KOPT-K1 (cell line): ENCODE results near the gene MRPL27.

Experiments
- H3K27ac ChIP-seq: fragments of 200-600 bp; sonication (generic); 2 replicates; pipeline ENCODE4 v1.5.1; 2016; ENCODE audit warnings: antibody characterized with exemption, mild to moderate bottlenecking, low read depth, low read length; ENCODE audit not compliant: poor library complexity, severe bottlenecking
- H3K36me3 ChIP-seq: fragments of 200-600 bp; sonication (generic); 2 replicates; pipeline ENCODE4 v1.5.1; 2017; ENCODE audit warnings: antibody characterized with exemption, mild to moderate bottlenecking, low read length, moderate library complexity; ENCODE audit not compliant: insufficient read depth
- H3K9me3 ChIP-seq: fragments of 200-600 bp; sonication (generic); 2 replicates; pipeline ENCODE4 v1.5.1; 2017; ENCODE audit warnings: antibody characterized with exemption, low read length, mild to moderate bottlenecking; ENCODE audit not compliant: insufficient read depth, poor library complexity, severe bottlenecking

Gene MRPL27

GRCh38 chr17:50358177-50358576 is 14.8 kb downstream of the MRPL27 start:
- Histone ChIP-seq H3K9me3 (no peaks in the 10 kb centered on the region), H3K27ac (no peak overlapping the region), H3K36me3 (peaks cover 80% of the 10 kb centered on the region)

DNA sequence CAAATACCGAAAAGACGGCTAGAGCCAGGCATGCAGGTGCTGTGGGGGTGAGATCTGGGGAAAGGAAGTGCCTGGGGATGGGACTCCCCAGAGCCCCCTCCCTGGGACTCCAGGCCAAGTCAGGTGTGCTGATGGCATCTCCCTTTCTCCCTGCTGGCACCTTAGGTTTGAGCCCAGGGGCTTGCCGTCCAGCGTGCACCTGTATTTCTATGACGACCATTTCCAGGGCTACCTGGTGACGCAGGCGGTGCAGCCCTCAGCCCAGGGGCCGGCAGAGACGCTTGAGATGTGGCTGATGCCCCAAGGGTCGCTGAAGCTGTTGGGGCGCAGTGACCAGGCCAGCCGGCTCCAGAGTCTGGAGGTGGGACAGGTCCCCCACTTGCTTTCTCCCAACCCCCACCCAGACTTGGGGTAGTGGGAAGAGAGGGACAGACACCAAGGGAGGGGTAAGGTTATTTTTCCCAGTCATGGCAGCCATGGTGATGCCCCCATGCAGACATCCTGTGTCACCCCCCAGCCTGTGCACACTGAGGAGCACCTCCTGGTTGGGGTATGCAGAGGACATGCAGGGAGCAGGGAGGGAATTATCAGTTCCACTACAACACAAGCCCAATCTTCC is 16.0 kb downstream of the MRPL27 start:
- no peak overlapping the region for H3K27ac ChIP-seq
- no peaks in the 10 kb centered on the region for H3K9me3 ChIP-seq
- peaks cover 90% of the 10 kb centered on the region for H3K36me3 ChIP-seq

DNA sequence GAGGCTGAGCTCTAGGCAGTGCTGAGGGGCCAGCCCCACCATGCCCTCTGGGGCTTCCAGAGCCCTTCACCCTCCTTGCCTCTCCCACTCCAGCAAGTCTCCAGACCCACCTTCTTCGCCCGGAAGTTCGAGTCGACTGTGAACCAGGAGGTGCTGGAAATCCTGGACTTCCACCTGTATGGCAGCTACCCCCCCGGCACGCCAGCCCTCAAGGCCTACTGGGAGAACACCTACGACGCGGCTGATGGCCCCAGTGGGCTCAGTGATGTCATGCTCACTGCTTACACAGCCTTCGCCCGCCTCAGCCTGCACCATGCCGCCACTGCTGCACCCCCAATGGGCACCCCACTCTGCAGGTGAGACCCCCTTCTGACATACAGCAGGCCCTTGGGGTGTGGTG is 16.6 kb downstream of the MRPL27 start:
- H3K27ac ChIP-seq: no peak overlapping the region
- no peaks in the 10 kb centered on the region for H3K9me3 ChIP-seq
- peaks cover 87% of the 10 kb centered on the region for H3K36me3 ChIP-seq

DNA sequence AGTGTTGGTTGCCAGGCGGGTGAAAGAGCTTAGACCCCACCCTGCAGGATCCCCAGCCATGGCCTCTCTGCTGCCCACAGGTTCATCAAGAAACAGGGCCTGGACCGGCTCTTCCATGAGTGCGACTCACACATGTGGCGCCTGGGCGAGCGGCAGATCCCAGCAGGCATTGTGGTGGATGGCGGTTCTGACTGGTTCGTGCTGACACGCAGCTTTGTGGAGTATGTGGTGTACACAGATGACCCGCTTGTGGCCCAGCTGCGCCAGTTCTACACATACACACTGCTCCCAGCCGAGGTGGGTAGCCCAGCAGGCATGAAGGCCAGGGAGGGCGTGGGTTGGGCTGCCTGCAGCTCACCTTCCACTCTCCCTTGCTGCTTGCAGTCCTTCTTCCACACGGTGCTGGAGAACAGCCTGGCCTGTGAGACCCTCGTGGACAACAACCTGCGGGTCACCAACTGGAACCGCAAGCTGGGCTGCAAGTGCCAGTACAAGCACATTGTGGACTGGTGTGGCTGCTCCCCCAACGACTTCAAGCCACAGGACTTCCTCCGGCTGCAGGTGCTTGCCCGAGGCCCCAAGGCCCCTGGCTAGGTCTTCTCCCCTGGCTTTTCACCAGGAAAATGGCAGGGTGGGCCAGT is 17.2 kb downstream of the MRPL27 start:
- no peaks in the 10 kb centered on the region for H3K9me3 ChIP-seq
- H3K36me3 ChIP-seq: peaks cover 82% of the 10 kb centered on the region
- no peak overlapping the region for H3K27ac ChIP-seq

- Histone ChIP-seq H3K36me3 (peaks cover 82% of the 10 kb centered on the region), H3K27ac (no peak overlapping the region), H3K9me3 (no peaks in the 10 kb centered on the region)
These were observed 17.7 kb downstream of the MRPL27 start for GRCh38 chr17:50355336-50355700.

DNA sequence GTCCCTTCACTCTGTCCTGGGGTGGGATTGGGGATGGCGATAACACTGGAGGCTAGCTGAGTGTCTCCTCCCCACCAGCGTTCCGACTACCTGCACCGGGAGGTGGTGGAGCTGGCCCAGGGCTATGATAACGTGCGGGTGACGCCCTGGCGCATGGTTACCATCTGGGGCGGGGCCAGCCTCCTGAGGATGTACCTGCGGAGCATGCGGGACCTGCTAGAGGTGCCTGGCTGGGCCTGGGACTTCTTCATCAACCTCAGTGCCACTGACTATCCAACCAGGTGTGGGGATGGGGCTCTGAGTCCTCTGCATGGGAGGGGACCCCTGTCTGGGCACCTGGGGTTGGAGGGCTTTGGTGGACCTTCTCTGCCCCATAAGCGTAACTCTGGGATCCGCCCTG is 18.2 kb downstream of the MRPL27 start:
- Histone ChIP-seq H3K36me3 (peaks cover 76% of the 10 kb centered on the region), H3K27ac (no peak overlapping the region), H3K9me3 (no peaks in the 10 kb centered on the region)

DNA sequence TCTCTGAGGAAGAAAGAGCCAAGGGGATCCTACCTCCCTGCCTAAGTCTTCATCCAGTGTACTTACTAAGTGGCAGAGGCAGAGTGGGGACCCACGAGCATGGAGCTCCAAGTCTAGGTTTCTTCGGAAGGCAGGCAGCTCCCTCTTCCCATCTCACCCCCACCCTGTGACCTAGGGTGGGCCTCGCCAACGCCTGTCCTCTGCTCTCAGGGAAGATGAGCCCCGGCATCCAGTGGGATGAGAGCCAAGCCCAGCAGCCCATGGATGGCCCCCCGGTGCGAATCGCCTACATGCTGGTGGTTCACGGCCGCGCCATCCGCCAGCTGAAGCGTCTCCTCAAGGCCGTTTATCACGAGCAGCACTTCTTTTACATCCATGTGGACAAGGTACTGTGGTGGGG is 18.8 kb downstream of the MRPL27 start:
- peaks cover 71% of the 10 kb centered on the region for H3K36me3 ChIP-seq
- no peak overlapping the region for H3K27ac ChIP-seq
- H3K9me3 ChIP-seq: no peaks in the 10 kb centered on the region

- peaks cover 66% of the 10 kb centered on the region for H3K36me3 ChIP-seq
- no peaks in the 10 kb centered on the region for H3K9me3 ChIP-seq
- H3K27ac ChIP-seq: no peak overlapping the region
These were observed 19.3 kb downstream of the MRPL27 start for GRCh38 chr17:50353600-50354195.

- Histone ChIP-seq H3K9me3 (no peaks in the 10 kb centered on the region), H3K36me3 (peaks cover 58% of the 10 kb centered on the region), H3K27ac (no peak overlapping the region)
These were observed 20.0 kb downstream of the MRPL27 start for GRCh38 chr17:50352693-50353599.

DNA sequence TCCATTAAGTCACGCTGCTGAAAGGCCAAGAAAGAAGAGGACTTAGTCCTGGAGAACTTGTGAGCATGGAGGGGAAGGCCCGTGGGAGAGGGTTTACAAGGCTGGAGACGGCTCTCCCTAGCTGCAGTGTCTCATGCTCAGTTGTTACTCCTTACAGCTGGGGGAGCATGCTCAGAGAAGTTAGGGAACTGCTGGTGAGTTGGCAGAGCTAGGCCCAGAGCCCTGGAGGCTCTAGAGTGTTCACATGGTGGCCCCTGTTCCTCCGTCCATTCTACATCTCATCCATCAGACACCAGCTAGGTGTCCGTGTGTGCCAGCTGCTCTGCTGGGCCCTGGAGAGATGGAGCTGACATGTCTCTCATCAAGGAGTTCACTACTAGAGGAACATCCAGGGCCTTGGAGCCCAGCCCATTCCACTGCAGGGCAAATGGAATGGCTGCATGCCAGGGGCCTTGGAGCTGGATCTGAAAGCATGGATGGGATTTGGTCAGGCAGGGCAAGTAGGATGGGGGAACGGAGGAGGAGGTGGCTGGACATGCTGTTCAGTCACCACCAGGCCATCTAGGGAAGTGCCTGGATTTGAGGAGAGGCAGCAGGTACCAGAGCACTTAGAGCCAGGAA is 20.8 kb downstream of the MRPL27 start:
- no peak overlapping the region for H3K27ac ChIP-seq
- peaks cover 50% of the 10 kb centered on the region for H3K36me3 ChIP-seq
- H3K9me3 ChIP-seq: no peaks in the 10 kb centered on the region

DNA sequence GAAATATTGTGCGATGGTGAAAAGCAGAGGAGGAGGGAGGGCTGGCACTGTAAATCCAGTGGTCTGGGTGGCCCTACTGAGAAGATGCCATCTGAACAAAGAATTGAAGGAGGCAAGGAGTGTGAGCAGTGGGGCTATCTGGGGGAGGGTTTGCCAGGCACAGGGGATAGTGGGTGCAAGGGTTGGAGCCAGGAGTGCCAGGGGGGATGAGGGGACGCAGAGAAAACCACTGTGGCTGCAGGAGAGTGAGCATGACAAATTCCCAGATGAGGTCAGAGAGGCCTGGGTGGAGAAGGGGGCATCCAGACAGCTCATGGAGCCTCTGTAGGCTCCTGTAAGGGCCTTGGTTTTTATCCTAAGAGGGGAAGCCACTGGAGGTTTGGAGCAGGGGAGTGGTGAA is 22.3 kb downstream of the MRPL27 start:
- Histone ChIP-seq H3K9me3 (no peaks in the 10 kb centered on the region), H3K36me3 (peaks cover 36% of the 10 kb centered on the region), H3K27ac (no peak overlapping the region)

DNA sequence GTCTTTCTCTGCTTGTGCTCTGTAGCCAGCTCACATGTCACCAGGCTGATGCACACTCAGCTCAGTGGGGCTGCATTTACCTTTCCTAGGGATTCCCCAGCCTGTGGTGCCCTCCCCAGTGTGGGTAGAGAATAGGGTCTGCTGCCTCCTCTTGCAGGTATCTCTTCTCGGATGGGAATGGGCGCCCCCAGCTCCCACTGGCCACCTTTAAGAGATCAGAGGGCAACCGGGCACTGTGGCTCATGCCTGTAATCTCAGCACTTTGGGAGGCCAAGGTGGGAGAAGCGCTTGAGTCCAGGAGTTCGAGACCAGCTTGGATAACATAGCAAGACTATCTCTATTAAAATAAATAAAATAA is 23.8 kb downstream of the MRPL27 start:
- Histone ChIP-seq H3K27ac (no peak overlapping the region), H3K9me3 (no peaks in the 10 kb centered on the region), H3K36me3 (peaks cover 21% of the 10 kb centered on the region)

GRCh38 chr17:50348522-50349242 is 24.3 kb downstream of the MRPL27 start:
- Histone ChIP-seq H3K9me3 (no peaks in the 10 kb centered on the region), H3K36me3 (peaks cover 15% of the 10 kb centered on the region), H3K27ac (no peak overlapping the region)

- Histone ChIP-seq H3K36me3 (peaks cover 8% of the 10 kb centered on the region; the same call in 1 of the 2 replicates), H3K9me3 (no peaks in the 10 kb centered on the region)
These were observed 25.1 kb downstream of the MRPL27 start for GRCh38 chr17:50347894-50348291.

More at GRCh38 chr17:50347894-50348291, 25.1 kb downstream of the MRPL27 start:
- no peak overlapping the region for H3K27ac ChIP-seq
